Fibroblast of skin of abdomen (primary cell): ENCODE measurements around the gene PIGZ.
"Not testable (repeated sequence)": the region's sequence is repeated elsewhere in the genome, so short reads cannot be mapped to it uniquely, and the experiment has no call there.

Source experiments
- DNase-seq: peaks from one replicate; pipeline ENCODE4 v3.0.0-alpha.2; 2013

The PIGZ gene

GRCh38 chr3:196947860-196948441, 20.7 kb downstream of the PIGZ start:
- DNase-seq = no peak

GRCh38 chr3:196947136-196947859, 21.3 kb downstream of the PIGZ start:
- no peak for DNase-seq

GRCh38 chr3:196944037-196944790, 24.4 kb downstream of the PIGZ start:
- DNase-seq = not testable (repeated sequence)

- peak; percentile 5 for DNase-seq
These were observed 25.7 kb downstream of the PIGZ start for GRCh38 chr3:196942915-196943277.

- peak; percentile 98 for DNase-seq
These were observed 26.3 kb downstream of the PIGZ start, which contains the start of gene NCBP2 for GRCh38 chr3:196942226-196942914. Gene NCBP2 (minus strand): TSS chr3:196942528. CDS start chr3:196942503, 25 bp downstream.

- DNase-seq = no peak
These were observed 26.9 kb downstream of the PIGZ start for GRCh38 chr3:196941729-196942225.

- DNase-seq = no peak
These were observed 30.1 kb downstream of the PIGZ start for GRCh38 chr3:196938576-196938975.

GRCh38 chr3:196938124-196938523, 30.5 kb downstream of the PIGZ start:
- DNase-seq = no peak

- DNase-seq = no peak
These were observed 32.3 kb downstream of the PIGZ start for GRCh38 chr3:196936288-196936687.

GRCh38 chr3:196932600-196932999, 36.0 kb downstream of the PIGZ start:
- DNase-seq = no peak

GRCh38 chr3:196931828-196932587, 36.6 kb downstream of the PIGZ start:
- no peak for DNase-seq

GRCh38 chr3:196931157-196931556, 37.5 kb downstream of the PIGZ start:
- no peak for DNase-seq

- DNase-seq = no peak
These were observed 40.8 kb downstream of the PIGZ start for GRCh38 chr3:196927571-196928453.

GRCh38 chr3:196920733-196921132, 47.9 kb downstream of the PIGZ start:
- DNase-seq = no peak

GRCh38 chr3:196918968-196919367, 49.7 kb downstream of the PIGZ start:
- no peak for DNase-seq

GRCh38 chr3:196916995-196917394, 51.6 kb downstream of the PIGZ start:
- DNase-seq = no peak

GRCh38 chr3:196916221-196916620, 52.4 kb downstream of the PIGZ start:
- no peak for DNase-seq

GRCh38 chr3:196915375-196915774, 53.3 kb downstream of the PIGZ start:
- no peak for DNase-seq

- DNase-seq = no peak
These were observed 53.8 kb downstream of the PIGZ start for GRCh38 chr3:196914866-196915265.

- no peak for DNase-seq
These were observed 64.9 kb downstream of the PIGZ start for GRCh38 chr3:196903740-196904139.

GRCh38 chr3:196902296-196902695, 66.3 kb downstream of the PIGZ start:
- DNase-seq = no peak
